ENCODE data around the gene APOC3. TPM values are rescaled to one million over a fixed set of nuclear protein-coding genes. Genes with fewer than 3 reads are reported as not detected.

The APOC3 gene
- total RNA-seq, 1 experiment from 2014 or later = not detected

DNA sequence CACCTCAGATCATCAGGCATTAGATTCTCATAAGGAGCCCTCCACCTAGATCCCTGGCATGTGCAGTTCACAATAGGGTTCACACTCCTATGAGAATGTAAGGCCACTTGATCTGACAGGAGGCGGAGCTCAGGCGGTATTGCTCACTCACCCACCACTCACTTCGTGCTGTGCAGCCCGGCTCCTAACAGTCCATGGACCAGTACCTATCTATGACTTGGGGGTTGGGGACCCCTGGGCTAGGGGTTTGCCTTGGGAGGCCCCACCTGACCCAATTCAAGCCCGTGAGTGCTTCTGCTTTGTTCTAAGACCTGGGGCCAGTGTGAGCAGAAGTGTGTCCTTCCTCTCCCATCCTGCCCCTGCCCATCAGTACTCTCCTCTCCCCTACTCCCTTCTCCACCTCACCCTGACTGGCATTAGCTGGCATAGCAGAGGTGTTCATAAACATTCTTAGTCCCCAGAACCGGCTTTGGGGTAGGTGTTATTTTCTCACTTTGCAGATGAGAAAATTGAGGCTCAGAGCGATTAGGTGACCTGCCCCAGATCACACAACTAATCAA lies 2.2 kb downstream of the APOC3 start:
- H3K27ac Mint-ChIP-seq = no peak overlapping the region
- Histone ChIP-seq H2BK15ac (ENCODE audit: low read depth, low read length) (no peak overlapping the region), H2AK5ac (ENCODE audit: insufficient read length, low read length) (no peak overlapping the region), H3K4me2 (ENCODE audit: insufficient read depth, insufficient read length, low read length) (no peak overlapping the region), H3K79me1 (ENCODE audit: insufficient read depth, low read depth, low read length, poor library complexity, severe bottlenecking) (no peaks in the 10 kb centered on the region), H4K5ac (ENCODE audit: insufficient read length, low read depth, low read length) (no peak overlapping the region), H2BK20ac (ENCODE audit: low read depth, low read length, poor library complexity, severe bottlenecking) (no peak overlapping the region), H3K56ac (ENCODE audit: insufficient read length, low read depth, low read length) (no peak overlapping the region), H3K4ac (ENCODE audit: low read depth, low read length) (no peak overlapping the region), H4K8ac (replicated peaks; ENCODE audit: insufficient read length, low read depth, low read length) (no peak overlapping the region), H2BK120ac (ENCODE audit: low read depth, low read length, poor library complexity, severe bottlenecking) (no peak overlapping the region), H3K23ac (ENCODE audit: insufficient read length, low read depth, low read length) (no peak overlapping the region), H3K79me2 (ENCODE audit: insufficient read depth, low read length) (no peaks in the 10 kb centered on the region), H3K27me3 (ENCODE audit: insufficient read depth, low read length) (no peaks in the 10 kb centered on the region), H4K20me1 (ENCODE audit: control insufficient read depth, insufficient read depth, insufficient read length) (no peaks in the 10 kb centered on the region), H3K9me3 (ENCODE audit: control insufficient read depth, low read depth, low read length) (no peaks in the 10 kb centered on the region), H3K23me2 (ENCODE audit: insufficient read length, low read depth, low read length, poor library complexity, severe bottlenecking) (peaks cover 6% of the 10 kb centered on the region), H3K27ac (ENCODE audit: insufficient read length, low read depth, low read length) (no peak overlapping the region), H4K91ac (ENCODE audit: insufficient read length, low read depth, low read length) (no peak overlapping the region), H3K18ac (ENCODE audit: insufficient read length, low read depth, low read length) (no peak overlapping the region), H2BK5ac (ENCODE audit: insufficient read length, low read length) (no peak overlapping the region), H2BK12ac (ENCODE audit: insufficient read length, low read depth, low read length) (no peak overlapping the region), H3K14ac (ENCODE audit: insufficient read depth, low read length) (no peak overlapping the region), H3T11ph (ENCODE audit: low read length) (no peak overlapping the region), H2AFZ (ENCODE audit: low read length) (no peak overlapping the region), H3K9ac (ENCODE audit: extremely low read depth, insufficient read length, low read length) (no peak overlapping the region), H3K4me1 (ENCODE audit: insufficient read depth, low read length) (no peaks in the 10 kb centered on the region)
- DNase-seq = no peak
- H3K4me3 Mint-ChIP-seq = no peak overlapping the region
- peaks cover 10 to 17% of the 10 kb centered on the region in 2 experiments for H3K4me1 Mint-ChIP-seq
- peaks cover 3 to 5% of the 10 kb centered on the region in 2 experiments; a peak in 3 of 5 replicates for H3K9me3 Mint-ChIP-seq
- no peaks in the 10 kb centered on the region; a peak in 1 of 7 replicates for H3K36me3 Mint-ChIP-seq (ENCODE audit: insufficient read depth in 1 of 3, low read depth in 3 of 3)
- peaks cover 24% of the 10 kb centered on the region for H3K27me3 Mint-ChIP-seq (ENCODE audit: low read depth)
- no CpG with 5 or more reads among the region's 7 CpGs for WGBS (ENCODE audit: extremely low coverage, insufficient read length, low lambda C conversion rate)
- TF ChIP-seq, protein P1, sequence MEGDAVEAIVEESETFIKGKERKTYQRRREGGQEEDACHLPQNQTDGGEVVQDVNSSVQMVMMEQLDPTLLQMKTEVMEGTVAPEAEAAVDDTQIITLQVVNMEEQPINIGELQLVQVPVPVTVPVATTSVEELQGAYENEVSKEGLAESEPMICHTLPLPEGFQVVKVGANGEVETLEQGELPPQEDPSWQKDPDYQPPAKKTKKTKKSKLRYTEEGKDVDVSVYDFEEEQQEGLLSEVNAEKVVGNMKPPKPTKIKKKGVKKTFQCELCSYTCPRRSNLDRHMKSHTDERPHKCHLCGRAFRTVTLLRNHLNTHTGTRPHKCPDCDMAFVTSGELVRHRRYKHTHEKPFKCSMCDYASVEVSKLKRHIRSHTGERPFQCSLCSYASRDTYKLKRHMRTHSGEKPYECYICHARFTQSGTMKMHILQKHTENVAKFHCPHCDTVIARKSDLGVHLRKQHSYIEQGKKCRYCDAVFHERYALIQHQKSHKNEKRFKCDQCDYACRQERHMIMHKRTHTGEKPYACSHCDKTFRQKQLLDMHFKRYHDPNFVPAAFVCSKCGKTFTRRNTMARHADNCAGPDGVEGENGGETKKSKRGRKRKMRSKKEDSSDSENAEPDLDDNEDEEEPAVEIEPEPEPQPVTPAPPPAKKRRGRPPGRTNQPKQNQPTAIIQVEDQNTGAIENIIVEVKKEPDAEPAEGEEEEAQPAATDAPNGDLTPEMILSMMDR (conservative IDR thresholded peaks at IDR 0.05) = no peak
